Prostate gland (tissue), 2 donors: ENCODE data around the gene CEBPE. TPM values are rescaled to one million over a fixed set of nuclear protein-coding genes. Genes with fewer than 3 reads are reported as not detected.

Experiments used
- DNase-seq: peaks from one replicate; pipeline ENCODE4 v3.0.0-alpha.2; 2019; ENCODE audit warnings: low spot score
- H3K27ac ChIP-seq, 2 donors: fragments of 200-600 bp; sonication (generic); 2 replicates each; pipeline ENCODE4 v1.5.1; 2017 to 2019
- H3K27me3 ChIP-seq: fragments of 200-600 bp; sonication (generic); replicated peaks from 2 replicates; pipeline ENCODE4 v1.5.1; 2019; ENCODE audit not compliant: insufficient read depth
- H3K36me3 ChIP-seq, 2 donors: fragments of 200-600 bp; sonication (generic); 1 replicate in 1 of 2; 2 replicates in 1 of 2; pipeline versions ENCODE4 v1.5.1 to v1.8.1; 2017 to 2019
- H3K4me1 ChIP-seq: fragments of 200-600 bp; sonication (generic); replicated peaks from 2 replicates; pipeline ENCODE4 v1.5.1; 2019
- H3K4me3 ChIP-seq, 2 donors: fragments of 200-600 bp; sonication (generic); 2 replicates each; pipeline ENCODE4 v1.5.1; 2017 to 2019
- H3K9me3 ChIP-seq: fragments of 200-600 bp; sonication (generic); 2 replicates; pipeline ENCODE4 v1.5.1; 2017
- POLR2A ChIP-seq: fragments of 450-650 bp; IDR thresholded peaks from one replicate; pipeline ENCODE4 v1.6.1; 2016; ENCODE audit warnings: antibody characterized with exemption, mild to moderate bottlenecking
- POLR2AphosphoS5 ChIP-seq: sonication (generic); formaldehyde crosslinking; IDR thresholded peaks from one replicate; pipeline ENCODE4 v1.6.1; 2017; ENCODE audit warnings: antibody characterized with exemption
- WGBS: methylation state at CpG from one replicate; pipeline ENCODE4 v1.1.5; 2018; 5-methylcytosine and 5-hydroxymethylcytosine counted together
- intact Hi-C: fragments of 100-400 bp; cut with DNase I; formaldehyde crosslinking; loops from one replicate; pipeline ENCODE4 v1.14.2; 2022
- total RNA-seq, 2 donors: library from RNA; depleted of rRNA; stranded (reverse); fragments of >200 nt; gene quantifications; one replicate each; pipeline ENCODE4 v1.1.0, GENCODE V29; 2016
- TF ChIP-seq, protein P1 (sequence below), 4 experiments: fragments of 200-600 bp in 2 of 4; fragments of 450-650 bp in 2 of 4; sonication (generic) in 2 of 4; IDR thresholded peaks; 1 replicate in 3 of 4; 2 replicates in 1 of 4; pipeline ENCODE4 v1.5.1; 2016 to 2019; ENCODE audit warnings: antibody characterized with exemption in 4 of 4, mild to moderate bottlenecking in 2 of 4, moderate library complexity in 2 of 4

The CEBPE gene
- total RNA-seq, 2 donors from 2014 or later, result not detected

DNA sequence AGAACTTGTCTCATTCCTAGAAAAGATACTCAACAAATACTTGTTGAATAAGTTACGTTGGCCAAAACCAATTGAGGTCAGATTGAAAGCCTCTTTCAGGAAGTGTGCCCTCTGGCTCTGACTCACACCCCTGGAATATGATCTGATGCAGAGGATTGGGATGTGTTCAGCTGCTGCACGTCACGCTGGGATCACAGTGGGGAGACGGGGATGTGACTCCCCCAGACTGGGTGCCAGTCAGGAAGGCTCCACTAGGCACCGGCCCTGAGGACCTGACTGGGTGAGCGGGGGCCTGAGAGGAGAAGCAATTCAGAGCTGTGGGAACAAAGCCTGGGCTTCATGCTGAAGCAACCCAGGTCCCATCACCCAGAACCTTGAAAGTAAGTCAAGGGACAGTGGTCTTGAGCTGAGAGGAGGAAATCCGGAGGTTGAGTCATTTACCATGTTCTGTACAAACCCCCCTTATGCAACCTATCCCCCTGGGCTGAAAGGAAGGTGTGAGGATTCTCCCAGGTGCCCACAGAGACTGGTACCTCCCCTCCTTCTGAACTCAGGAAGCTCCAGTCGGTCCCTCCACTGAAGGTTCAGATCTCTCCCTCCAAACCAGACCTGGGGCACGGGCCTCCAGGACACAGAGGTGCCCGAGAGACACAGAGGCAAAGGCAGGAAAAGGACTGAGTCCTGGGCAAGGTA lies 3.9 kb downstream of the CEBPE start:
- WGBS, result 66% methylated on average over 10 of the region's 10 CpGs
- TF ChIP-seq POLR2AphosphoS5, result no peak
- TF ChIP-seq POLR2A, result no peak
- TF ChIP-seq, protein P1, sequence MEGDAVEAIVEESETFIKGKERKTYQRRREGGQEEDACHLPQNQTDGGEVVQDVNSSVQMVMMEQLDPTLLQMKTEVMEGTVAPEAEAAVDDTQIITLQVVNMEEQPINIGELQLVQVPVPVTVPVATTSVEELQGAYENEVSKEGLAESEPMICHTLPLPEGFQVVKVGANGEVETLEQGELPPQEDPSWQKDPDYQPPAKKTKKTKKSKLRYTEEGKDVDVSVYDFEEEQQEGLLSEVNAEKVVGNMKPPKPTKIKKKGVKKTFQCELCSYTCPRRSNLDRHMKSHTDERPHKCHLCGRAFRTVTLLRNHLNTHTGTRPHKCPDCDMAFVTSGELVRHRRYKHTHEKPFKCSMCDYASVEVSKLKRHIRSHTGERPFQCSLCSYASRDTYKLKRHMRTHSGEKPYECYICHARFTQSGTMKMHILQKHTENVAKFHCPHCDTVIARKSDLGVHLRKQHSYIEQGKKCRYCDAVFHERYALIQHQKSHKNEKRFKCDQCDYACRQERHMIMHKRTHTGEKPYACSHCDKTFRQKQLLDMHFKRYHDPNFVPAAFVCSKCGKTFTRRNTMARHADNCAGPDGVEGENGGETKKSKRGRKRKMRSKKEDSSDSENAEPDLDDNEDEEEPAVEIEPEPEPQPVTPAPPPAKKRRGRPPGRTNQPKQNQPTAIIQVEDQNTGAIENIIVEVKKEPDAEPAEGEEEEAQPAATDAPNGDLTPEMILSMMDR (IDR thresholded peaks at IDR 0.05), result no peak
- Histone ChIP-seq H3K4me1 (no peaks in the 10 kb centered on the region), H3K27me3 (peaks cover 9% of the 10 kb centered on the region), H3K27ac (no peak overlapping the region), H3K36me3 (no peaks in the 10 kb centered on the region), H3K9me3 (no peaks in the 10 kb centered on the region), H3K4me3 (no peak overlapping the region)
- DNase-seq, result no peak
- intact Hi-C loops, result no loop called here

DNA sequence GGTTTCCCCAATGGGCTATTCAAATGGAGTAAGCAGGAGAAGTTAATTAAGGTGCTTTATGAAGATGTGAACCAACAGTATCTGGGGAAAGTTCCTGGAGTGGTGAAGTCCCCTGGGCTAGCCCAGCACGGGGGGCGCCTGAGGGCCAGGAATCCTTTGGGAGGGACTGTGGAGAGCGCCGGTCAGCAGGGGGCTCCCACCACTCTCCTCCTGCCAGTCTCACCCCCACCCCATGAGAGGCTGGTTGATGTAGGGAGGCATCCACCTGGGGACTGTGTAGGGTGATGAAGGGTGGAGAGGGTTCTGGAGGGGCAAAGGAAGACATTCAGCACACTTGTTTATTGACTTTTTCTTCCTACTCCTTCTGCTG lies 4.4 kb downstream of the CEBPE start:
- TF ChIP-seq, protein P1 (IDR thresholded peaks at IDR 0.05), result no peak
- TF ChIP-seq POLR2AphosphoS5, result no peak
- no peak for TF ChIP-seq POLR2A
- Histone ChIP-seq H3K4me1 (no peaks in the 10 kb centered on the region), H3K27me3 (peaks cover 9% of the 10 kb centered on the region), H3K4me3 (no peak overlapping the region), H3K27ac (no peak overlapping the region), H3K36me3 (no peaks in the 10 kb centered on the region), H3K9me3 (no peaks in the 10 kb centered on the region)
- no peak for DNase-seq
- 68% methylated on average over 4 of the region's 4 CpGs for WGBS
- intact Hi-C loops, result no loop called here

DNA sequence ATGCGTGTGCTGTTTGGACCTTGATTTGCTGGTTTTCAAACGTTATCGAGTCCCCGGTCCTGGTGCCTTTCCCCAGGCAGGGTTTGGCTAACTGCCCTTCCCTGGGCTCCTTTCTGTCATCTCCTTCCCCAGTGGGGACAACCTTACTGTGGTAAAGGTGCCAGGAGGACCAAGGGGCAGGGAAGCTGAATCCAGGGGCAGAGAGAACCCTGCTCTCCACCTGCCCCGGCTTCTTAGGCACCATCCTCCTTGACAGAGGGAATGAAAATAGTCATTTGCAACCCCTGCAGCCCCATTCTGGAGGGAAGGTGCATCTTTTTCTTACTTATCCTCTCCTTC lies 5.0 kb downstream of the CEBPE start:
- Histone ChIP-seq H3K9me3 (no peaks in the 10 kb centered on the region), H3K4me3 (no peak overlapping the region), H3K4me1 (no peaks in the 10 kb centered on the region), H3K27me3 (peaks cover 9% of the 10 kb centered on the region), H3K36me3 (no peaks in the 10 kb centered on the region), H3K27ac (no peak overlapping the region)
- intact Hi-C loops, result no loop called here
- no peak for DNase-seq
- 68% methylated on average over 5 of the region's 5 CpGs for WGBS
- TF ChIP-seq, protein P1 (IDR thresholded peaks at IDR 0.05), result no peak
- TF ChIP-seq POLR2A (no peak), POLR2AphosphoS5 (no peak)

DNA sequence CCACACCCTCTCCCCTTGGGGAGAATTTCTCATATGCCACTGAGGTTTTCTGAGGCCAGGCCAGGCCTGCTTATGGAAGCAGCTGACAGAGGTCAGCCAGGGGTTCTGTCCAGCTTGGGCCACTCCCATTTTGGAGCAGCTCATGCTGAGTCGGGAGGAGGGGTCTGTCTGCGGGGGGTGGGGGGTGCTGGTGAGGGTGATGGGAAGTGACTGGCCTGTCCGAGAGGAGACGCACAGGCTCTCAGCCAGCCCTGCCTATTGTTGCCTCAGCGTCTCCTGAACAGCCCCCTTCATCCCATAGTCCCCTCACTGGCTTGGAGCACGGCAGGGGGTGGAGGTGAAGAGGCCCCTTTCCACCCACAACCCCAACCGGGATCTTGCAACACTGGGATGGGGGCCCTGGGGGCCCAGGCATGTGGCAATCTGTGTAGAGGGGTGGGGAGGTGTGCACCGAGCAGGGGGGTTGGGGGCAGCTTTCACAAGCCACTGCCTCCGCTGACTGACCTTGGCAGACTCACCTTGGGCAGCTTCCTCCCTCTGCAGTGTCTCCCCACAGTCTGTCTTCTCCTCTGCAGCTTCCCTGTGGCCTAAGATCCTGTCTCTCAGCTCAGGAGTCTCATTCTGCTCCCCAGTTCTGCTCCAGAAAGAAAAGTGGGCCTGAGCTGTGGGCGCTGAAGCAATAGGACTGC lies 5.5 kb downstream of the CEBPE start:
- peaks cover 8% of the 10 kb centered on the region for H3K27me3 ChIP-seq
- DNase-seq, result no peak

DNA sequence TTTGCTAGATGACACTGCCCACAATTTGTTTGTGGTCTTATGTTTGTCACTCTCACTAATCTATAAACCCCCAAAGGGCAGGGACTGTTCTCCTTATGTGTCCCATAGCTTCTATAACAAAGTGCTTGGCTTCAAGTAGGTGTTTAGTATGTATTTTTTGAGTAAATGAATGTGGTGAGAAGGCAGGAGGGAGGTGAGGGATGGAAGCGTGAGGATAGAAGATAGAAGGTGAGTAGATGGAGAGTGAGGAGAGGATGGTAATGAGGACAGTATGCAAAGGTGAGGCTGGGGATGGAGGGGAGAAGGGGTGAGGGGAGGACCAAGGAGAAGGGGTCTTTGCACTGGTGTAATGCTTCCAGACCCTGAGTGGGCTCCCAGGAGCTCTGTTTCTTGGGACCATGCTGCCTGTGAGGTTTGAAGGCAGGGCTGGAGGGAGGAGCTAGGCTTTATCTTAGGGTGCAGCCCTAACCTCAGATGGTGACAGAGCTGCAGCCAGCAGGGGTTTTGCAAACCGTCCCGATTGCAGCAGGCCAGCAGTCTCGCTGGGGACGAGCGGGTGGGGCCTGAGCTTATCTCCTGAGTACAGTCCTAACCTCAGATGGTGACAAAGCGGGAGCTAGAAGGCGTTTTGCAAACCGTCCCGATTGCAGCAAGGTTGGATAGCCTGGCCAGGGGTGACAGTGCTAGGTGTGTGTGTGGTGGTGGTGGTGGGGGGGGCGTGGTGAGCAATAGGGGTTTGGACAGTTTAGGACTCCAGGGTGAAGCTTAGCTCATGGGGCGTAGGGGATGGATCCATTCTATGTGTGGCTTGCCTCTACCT lies 6.5 kb downstream of the CEBPE start:
- H3K36me3 ChIP-seq, result no peaks in the 10 kb centered on the region
- intact Hi-C loops, result no loop called here
- 58% methylated on average over 12 of the region's 12 CpGs for WGBS
- peaks cover 5% of the 10 kb centered on the region for H3K27me3 ChIP-seq
- no peaks in the 10 kb centered on the region for H3K4me1 ChIP-seq
- DNase-seq, result no peak
- no peak overlapping the region for H3K4me3 ChIP-seq
- TF ChIP-seq, protein P1 (IDR thresholded peaks at IDR 0.05), result no peak
- TF ChIP-seq POLR2A (no peak), POLR2AphosphoS5 (no peak)
- H3K9me3 ChIP-seq, result no peaks in the 10 kb centered on the region
- H3K27ac ChIP-seq, result no peak overlapping the region

More for the DNA sequence above, 5.5 kb downstream of the CEBPE start:
- 62% methylated on average over 10 of the region's 10 CpGs for WGBS
- H3K36me3 ChIP-seq, result no peaks in the 10 kb centered on the region
- H3K27ac ChIP-seq, result no peak overlapping the region
- H3K9me3 ChIP-seq, result no peaks in the 10 kb centered on the region
- intact Hi-C loops, result no loop called here
- H3K4me1 ChIP-seq, result no peaks in the 10 kb centered on the region
- no peak overlapping the region for H3K4me3 ChIP-seq
- no peak for TF ChIP-seq POLR2AphosphoS5
